Ureter (tissue), 1 donor: ENCODE data around the gene PCNX4. TPM values are rescaled to one million over a fixed set of nuclear protein-coding genes. Genes with fewer than 3 reads are reported as not detected.

ENCODE experiments used
- DNase-seq: peaks from one replicate; pipeline ENCODE4 v3.0.0-alpha.2; 2020; ENCODE audit warnings: low spot score
- total RNA-seq: library from RNA; stranded (reverse); gene quantifications from one replicate; pipeline ENCODE4 v1.2.4, GENCODE V29; 2023
- donor health status: DM: yes; HTN: yes; CAD: no.

The PCNX4 gene
- total RNA-seq, 1 donor from 2014 or later: 47.4 TPM

DNA sequence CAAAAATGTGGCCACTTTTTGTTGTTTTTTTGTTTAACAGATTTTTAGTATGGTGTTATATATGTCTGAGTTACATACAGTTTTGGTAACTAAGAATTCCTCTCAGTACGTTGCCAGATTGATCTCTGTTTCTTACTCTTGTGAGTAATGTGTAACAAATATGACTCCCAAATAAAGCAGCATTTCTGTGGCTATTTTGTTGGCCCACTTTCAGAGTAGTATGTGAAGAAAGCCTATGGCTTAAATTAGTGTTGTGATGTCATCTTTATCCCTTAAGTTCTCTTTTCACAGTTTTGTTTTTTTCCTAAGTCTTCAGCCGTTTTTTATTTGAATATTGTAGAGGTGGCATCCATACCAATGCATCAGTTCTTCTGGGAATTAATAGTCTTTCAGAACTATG, 10.7 kb downstream of the PCNX4 start:
- no peak for DNase-seq

DNA sequence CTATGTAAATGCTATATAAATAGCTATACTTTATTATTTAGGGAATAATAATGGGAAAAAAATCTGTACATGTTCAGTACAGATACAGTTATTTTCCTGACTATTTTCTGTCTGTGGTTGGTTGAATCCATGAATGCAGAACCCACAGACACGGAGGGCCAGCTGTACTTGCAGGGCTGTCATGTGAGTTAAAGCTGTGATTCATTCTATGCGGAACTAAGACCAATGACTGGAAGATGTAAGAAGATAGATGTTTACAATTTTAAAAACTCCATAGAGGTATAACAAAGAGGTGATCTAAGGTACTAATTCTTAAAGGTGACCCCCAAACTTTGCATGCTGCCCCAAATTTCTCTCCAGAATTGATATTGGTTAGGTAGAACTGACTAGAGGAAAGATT, 14.6 kb downstream of the PCNX4 start:
- no peak for DNase-seq

DNA sequence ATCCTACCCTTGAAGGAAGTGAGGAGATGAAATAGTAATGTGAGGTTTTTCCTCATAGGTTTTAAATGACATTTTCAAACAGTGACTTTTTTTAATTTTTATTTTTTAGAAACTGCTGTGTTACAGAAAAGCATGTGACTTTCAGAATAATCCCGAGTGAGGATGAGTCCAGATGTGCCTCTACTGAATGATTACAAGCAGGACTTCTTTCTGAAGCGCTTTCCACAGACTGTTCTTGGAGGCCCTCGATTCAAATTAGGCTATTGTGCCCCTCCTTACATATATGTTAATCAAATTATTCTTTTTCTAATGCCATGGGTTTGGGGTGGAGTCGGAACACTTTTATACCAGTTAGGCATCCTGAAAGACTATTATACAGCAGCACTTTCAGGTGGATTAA, 15.8 kb downstream of the PCNX4 start:
- no peak for DNase-seq

DNA sequence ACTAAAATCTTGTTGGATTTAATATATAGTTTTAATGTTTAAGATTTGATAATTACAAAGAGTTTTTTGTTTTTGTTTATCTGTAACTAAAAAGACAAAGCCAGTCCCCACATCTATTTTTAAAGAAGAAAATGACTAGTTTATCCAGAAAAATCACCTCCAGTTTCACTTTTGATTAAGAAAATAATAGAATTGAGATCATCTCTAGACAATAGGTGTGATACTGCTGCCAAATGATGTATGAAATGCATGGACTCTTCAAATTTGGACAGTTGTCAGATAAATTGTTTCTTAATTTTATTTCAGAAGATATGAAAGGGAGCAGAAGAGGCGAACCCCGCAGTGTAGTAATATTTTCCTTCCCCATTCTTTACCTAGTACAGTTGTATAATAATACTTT, 20.0 kb downstream of the PCNX4 start:
- DNase-seq: no peak

DNA sequence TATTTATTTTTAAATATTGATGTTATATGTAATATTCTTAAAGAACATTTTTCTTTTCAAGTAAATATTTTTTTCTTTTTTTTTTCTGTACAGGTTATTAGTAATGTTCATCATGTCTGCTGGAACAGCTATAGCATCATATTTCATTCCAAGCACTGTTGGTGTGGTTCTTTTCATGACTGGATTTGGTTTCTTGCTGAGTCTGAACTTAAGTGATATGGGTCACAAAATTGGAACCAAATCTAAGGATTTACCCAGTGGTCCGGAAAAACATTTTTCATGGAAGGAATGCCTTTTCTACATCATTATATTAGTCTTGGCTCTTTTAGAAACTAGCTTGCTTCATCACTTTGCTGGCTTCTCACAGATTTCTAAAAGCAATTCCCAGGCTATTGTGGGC, 23.2 kb downstream of the PCNX4 start:
- DNase-seq: no peak

DNA sequence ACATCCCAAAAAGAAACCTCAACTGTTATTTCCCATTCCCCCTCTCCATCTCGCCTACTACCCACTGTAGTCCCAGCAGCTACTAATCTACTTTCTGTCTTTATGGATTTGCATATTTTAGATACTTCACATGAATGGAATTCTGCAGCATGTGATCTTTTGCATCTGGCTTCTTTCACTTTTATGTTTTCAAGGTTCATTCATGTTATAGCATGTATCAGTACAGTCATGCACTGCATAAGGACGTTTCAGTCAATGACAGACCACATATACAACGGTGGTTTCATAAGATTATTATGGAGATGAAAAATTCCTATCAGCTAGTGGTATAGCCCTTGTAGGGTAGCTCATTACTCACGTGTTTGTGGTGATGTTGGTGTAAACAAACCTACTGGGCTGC, 24.5 kb downstream of the PCNX4 start:
- no peak for DNase-seq

DNA sequence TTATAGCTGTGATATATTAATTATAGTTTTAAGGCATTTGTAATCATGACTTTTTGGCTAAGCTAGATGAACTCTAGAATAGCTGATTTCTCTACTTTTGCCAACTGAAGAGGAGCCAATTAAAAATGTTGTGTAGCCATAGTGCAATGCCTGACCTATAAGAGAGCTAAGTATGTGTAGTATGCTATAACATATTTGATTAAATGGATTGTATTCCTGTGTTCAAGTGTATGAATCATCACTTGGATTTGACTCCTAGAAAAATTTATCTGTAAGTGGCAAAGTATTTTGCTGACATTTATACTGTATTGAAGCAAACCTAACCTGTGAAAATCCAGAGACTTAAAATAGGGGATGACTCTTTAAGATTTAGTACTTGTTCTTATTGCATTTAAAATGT, 34.2 kb downstream of the PCNX4 start:
- DNase-seq: no peak

DNA sequence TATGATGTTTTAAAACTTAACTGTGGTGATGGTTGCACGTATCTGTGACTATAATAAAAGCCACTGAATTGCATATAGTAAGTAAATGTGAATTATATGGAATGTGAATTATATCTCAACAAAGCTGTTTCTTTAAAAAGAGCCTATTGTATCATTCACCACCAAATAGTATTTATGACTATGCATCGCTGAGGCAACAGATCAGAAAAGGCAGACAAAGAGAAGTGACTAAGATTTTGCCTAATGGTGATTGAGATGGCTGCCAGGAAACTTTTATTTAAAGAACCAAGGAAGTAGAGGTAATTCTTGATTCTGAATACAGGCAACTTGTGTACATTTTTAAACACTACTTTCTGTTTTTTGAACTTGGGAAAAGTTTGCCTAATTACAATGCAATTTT, 41.8 kb downstream of the PCNX4 start:
- DNase-seq: no peak

DNA sequence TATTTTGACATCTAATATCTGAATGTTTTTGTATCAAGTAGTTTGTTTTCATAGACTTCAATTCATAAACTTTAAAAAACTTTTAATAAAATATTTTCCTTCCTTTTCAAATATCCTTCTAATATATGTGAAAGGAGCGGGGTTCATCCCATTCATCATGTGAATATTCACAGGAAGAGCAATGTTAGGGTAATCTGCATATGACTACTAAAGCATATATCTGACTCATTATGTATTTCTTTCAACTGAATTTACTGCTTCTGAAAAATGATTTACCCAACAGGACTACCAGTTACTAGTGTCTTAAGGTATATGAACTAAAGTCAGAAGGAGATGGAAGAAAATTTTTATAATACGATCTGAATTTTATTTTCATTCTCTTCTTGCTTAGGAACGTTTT, 43.0 kb downstream of the PCNX4 start:
- no peak for DNase-seq

DNA sequence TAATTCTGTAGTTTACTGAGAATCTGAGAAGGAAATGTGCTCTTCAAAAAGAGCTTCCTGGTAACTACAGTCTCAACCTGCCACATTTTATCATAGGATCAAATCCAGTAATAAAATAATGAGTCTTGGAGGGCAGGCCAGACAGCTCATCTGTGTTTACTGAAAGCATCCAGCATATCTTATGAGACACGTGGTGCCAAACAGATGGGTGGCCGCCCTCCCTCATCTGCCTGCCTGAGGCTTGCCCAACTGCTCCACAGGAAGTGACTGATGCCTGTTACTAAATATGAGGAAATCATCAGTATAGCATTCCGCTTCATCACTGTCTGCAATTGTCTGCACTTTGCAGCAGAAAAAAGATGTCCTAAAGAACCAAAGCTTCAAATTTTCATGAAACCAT, 60.0 kb downstream of the PCNX4 start:
- DNase-seq: peak; percentile 64

DNA sequence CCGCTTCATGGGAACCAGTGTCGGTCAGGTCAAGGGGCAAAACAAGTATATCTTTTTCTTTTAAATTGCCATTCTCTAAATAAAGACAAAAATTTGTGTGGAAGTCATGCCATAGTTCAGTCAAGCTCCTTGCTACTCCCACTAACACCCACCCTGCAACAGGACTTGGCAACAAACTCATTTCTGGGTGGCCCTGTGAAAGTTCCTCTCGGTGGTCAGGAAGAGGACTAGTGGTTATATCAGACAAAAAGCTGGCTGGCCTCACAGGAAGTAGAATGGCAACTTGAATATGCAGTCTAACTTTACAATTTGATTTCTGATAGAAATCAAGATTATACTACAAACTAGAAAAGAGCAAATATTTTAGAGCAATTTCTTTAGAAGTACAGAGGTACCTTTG, 62.3 kb downstream of the PCNX4 start:
- DNase-seq: no peak

DNA sequence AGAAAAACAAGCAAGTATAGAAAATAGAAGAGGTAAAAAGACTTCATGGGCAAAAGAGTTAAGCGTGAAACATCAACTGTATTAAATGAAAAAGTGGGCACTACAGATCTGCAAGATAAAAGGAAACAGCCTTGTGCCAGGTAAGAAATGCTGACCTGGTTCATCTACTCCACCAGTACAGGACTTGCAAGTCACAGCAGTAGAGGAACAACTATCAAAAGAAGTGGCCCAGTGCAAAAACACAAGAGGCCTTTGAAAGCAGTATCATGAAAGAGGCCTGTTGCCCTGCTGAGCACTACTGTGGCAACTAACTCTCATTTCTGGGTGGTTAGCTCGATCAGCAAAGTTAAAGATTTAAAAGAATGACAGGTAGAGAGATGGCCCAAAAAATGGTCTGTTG, 62.9 kb downstream of the PCNX4 start:
- no peak for DNase-seq

DNA sequence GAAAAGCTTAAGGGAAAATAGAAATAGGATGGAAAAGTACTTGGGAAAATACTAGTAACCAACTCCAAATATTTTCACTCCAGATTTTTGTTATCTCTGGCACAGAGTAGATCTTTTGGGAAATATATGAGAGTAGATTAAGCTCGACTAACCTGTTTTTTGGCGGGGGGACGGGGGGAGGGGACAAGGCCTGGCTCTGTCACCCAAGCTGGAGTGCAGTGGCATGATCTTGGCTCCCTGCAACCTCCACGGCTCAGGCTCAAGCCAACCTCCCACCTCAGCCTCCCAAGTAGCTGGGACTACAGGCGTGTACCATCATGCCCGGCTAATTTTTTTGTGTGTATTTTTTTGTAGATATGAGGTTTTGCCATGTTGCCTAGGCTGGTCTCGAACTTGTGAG, 68.7 kb downstream of the PCNX4 start:
- DNase-seq: no peak

DNA sequence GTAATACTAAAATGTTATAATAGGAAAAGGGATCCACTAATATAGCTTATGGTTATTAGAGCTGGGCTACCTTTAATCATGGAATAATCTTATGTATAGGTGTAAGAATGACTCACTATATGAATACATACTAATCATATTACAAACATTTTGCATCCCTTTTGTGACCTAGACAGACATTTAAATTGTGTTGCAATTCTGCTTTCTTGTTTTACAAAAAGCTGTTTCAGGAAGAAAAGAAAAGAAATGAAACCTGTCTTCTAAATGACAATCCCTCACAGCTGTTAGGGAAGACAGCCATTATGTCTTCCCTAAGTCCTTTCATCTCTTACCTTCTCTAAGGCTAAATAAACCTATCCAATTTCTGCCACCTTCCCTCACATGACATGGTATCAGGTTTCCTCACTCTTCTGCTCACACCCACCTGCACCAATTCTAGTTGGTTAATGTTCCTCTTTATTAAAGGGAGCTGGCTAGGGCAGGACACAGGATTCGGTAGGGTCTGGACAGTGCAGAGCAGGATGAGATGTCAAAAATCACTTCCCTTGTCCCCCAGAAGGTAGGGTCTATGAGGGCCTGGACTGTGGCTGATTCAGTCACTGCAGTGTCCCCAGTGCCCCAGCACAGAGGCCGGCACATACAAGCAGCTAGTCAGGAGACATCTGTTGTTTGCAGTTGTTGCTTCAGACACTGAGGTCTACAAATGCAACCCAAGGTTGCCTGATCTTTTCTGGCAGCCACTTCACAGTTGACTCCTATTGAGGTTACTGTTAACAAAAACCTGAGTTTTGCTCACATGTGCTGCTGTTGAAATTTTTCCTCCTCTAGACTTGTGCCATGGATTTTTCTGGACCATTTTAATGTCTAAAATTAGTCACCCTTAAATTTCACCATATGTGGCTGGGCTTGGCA, 69.7 kb downstream of the PCNX4 start:
- DNase-seq: no peak

DNA sequence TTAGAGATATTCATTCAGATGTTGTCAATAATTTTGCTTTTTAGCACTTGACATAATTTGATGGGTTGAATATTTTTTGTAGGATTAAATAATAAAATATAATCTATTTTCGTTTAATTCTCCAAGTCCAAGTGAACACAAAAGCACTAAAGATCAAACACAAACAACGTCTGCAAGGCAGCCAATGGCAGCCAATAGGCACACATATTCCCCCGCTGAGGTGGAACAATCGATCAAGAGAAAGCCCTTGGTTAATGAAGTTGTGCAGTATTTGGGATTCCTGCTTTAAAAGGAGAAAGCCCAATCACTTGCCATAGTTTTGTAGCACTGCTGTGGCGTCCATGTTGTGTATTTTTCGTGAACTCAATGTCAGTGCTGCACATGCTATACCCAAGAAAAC, 72.0 kb downstream of the PCNX4 start:
- DNase-seq: no peak

DNA sequence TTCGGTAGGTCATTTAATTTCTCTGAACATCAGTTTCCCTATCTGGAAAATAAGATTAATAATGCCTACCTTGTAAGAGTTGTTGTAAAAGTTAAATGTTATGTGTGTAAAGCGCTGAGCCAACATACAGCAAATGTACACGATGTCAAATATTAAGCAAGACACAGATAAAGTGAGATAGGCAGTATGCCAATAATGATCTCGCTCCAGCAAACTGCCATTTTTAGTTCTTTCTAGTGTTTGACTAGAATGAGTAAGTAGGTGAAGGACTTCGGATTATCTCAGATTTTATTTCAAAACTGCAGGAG, 72.6 kb downstream of the PCNX4 start:
- DNase-seq: no peak

DNA sequence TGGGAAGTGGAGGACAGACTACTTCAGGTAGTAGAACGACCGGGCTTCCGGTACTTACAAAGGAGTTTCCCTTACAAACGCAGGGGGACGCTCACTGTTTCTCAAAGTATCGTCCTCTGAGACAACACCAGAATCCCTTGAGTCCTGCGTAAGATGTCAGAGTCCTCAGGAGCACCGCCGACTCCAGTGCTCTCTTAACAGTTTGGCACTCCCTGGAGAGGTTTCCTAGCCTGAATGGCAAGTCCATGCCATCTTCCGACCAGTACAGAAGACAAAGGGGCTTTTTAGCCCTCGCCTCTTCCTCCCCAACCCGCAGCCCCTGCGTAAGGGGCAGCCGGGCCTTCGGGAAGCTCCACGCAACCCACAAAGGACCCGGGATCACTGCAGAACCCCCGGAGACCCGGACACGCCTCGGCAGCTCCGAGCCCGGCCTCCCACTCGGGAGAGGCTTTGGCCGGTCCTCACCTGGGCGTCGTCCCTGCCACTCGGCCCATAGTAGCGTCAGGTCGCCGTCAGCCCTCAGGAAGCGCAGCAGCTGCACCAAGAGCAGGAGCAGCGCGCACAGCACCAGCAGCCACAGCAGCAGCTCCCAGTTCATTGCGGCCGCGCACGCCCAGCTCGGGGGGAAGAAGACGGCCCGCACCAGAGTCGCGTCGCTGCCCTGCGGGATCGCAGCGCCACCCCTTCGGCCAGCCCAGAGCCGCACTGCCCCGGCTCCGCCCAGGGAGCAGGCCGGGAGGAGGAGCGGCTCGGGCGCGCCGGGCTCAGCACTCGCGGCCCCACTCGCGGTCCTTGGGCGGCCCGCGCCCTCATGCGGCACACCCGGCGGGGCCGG, 73.2 kb downstream of the PCNX4 start, which contains the start of gene DHRS7:
Gene DHRS7, minus strand, starts transcription at position 687 of the 835 bp plus-strand sequence. Its CDS starts 89 bp downstream, at position 598.
- DNase-seq: peak; percentile 83

DNA sequence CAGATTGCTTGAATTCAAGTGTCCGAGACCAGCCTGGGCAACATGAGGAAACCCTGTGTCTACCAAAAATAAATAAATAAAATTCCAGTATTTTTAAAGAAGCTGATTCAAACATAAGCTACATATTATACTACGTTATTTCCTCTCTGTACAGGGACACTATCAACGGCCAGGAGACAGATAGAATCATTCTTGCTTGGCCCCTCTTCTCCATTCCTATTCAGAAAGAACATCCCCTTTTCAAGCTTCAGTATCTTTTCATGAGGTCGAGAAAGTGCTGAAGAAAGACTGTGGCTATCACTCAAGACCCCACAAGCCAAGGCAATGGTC, 73.8 kb downstream of the PCNX4 start:
- no peak for DNase-seq

DNA sequence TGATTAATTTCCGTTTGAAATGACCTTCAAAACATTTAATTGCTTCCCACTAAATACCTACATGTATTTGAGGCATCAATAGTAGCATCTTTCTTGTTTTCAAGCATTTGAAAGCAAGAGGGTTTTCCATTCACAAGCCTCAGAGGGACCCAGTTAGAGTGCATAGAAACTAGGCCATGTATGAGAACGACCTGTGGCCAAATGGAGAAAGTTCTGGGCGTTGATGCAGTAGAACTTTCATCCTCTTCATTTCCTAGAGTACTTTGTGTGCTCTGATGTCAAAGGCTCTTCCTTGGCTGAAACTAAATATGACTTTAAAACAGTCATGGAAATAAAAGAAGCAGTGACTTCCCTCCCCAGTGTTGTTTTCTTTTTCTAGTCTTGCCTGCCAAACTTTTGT, 74.4 kb downstream of the PCNX4 start:
- DNase-seq: no peak

DNA sequence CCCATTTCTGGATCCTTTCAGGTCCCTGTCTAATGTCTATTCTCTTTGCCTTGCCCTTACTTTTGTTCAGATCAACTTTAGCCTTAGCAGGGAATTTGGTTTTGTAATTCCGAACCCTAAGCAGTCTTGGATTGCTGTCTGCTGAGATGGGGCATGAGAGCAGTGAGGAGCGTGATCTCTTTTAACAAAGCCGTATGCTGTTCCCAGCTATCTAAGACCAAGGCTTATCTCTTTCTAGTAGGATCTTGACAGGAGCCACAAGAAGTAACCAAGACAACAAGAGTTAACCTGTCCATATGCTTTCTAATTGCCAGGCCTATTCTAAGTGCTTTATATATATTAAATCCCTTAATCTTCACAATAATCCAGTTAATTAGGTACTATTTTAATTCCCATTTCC, 78.0 kb downstream of the PCNX4 start:
- no peak for DNase-seq

DNA sequence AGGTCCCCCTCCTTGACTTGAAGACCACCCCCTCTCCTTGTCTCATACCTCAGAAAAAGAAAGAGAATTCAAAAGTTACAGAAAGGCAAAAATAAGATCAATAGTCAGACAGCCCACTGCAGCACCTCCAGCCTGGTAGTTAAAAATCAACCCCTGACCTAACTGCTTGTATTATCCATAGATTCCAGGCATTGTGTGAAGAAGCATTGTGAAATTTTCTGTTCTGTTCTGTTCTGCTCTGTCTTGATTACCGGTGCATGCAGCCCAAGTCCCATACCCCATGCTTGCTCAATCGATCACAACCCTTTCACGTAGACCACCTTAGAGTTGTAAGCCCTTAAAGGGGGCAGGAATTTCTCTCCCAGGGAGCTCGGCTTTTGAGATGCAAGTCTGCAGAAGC, 79.2 kb downstream of the PCNX4 start:
- no peak for DNase-seq

DNA sequence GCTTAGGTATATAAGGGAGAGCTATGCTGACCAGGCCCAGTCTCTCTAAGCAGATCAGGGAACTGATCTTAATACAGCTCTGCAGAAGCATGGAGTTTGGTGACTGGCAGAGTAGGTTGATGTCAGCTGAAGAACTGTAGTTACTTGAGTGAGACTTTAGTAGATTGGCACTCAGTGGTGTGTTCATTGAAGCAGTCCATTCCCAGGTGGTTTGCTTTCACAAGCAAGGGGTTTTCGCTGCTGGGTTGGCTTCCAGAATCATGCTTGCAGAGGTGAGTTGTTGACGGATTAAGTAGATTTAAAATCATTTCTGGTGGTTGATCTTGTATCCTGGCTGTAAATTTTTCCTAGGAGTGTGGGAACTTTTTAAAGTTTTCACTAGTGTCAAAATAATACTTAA, 80.0 kb downstream of the PCNX4 start:
- DNase-seq: no peak
